PC-9 (cell line): Measurements from ENCODE around the gene NELL2. TPM values are rescaled to one million over a fixed set of nuclear protein-coding genes. Genes with fewer than 3 reads are reported as not detected.
"Not testable (repeated sequence)": the region's sequence is repeated elsewhere in the genome, so short reads cannot be mapped to it uniquely, and the experiment has no call there.

ENCODE experiments used
- BruUV-seq: library from RNA; stranded (reverse); fragments of 400-500 nt; replicated peaks from 2 replicates; lab custom pipeline; 2021; lab: Mats Ljungman, UMichigan
- CTCF ChIA-PET: fragments of 300-600 bp; sonication (Branson Sonifier 250); formaldehyde crosslinking; loops from one replicate; lab custom pipeline; 2022; ENCODE audit warnings: antibody characterized with exemption; lab: Charles Lee
- POLR2A ChIA-PET: fragments of 300-600 bp; sonication (Branson Sonifier 250); formaldehyde crosslinking; loops from one replicate; lab custom pipeline; 2022; ENCODE audit warnings: antibody characterized with exemption; ENCODE audit not compliant: unreplicated experiment; lab: Charles Lee
- DNase-seq, 2 experiments: peaks; one replicate each; pipeline versions ENCODE4 v3.0.0 to v3.0.0-alpha.2; 2015 to 2022; ENCODE audit warnings: mixed read lengths in 1 of 2
- H2AFZ ChIP-seq: fragments of 200-600 bp; sonication (generic); 2 replicates; pipeline ENCODE4 v1.8.1; 2017; ENCODE audit warnings: antibody characterized with exemption
- H3F3A ChIP-seq: fragments of 200-600 bp; sonication (generic); 2 replicates; pipeline ENCODE4 v1.8.1; 2017; ENCODE audit warnings: antibody characterized with exemption, mild to moderate bottlenecking, low read depth; ENCODE audit not compliant: insufficient read depth
- H3K27ac ChIP-seq: fragments of 200-600 bp; sonication (generic); 2 replicates; pipeline ENCODE4 v1.6.1; 2016; ENCODE audit warnings: mixed run types
- H3K27me3 ChIP-seq: fragments of 200-600 bp; sonication (generic); 2 replicates; pipeline ENCODE4 v1.6.1; 2016; ENCODE audit warnings: low read depth, mixed run types; ENCODE audit not compliant: insufficient read depth
- H3K36me3 ChIP-seq: fragments of 200-600 bp; sonication (generic); 2 replicates; pipeline ENCODE4 v1.6.1; 2016; ENCODE audit warnings: low read depth, mixed run types
- H3K4me1 ChIP-seq: fragments of 200-600 bp; sonication (generic); replicated peaks from 2 replicates; pipeline ENCODE4 v1.6.1; 2016; ENCODE audit warnings: mixed run types; ENCODE audit not compliant: insufficient read depth
- H3K4me2 ChIP-seq: fragments of 200-600 bp; sonication (generic); 2 replicates; pipeline ENCODE4 v1.6.1; 2017; ENCODE audit warnings: mixed run types
- H3K4me3 ChIP-seq: fragments of 200-600 bp; sonication (generic); 2 replicates; pipeline ENCODE4 v1.6.1; 2016; ENCODE audit warnings: mixed run types
- H3K79me2 ChIP-seq: fragments of 200-600 bp; sonication (generic); 2 replicates; pipeline ENCODE4 v1.6.1; 2017; ENCODE audit warnings: low read depth, mixed run types
- H3K9me2 ChIP-seq: fragments of 200-600 bp; sonication (generic); 2 replicates; pipeline ENCODE4 v1.8.1; 2017; ENCODE audit warnings: mild to moderate bottlenecking; ENCODE audit not compliant: insufficient read depth
- H3K9me3 ChIP-seq: fragments of 200-600 bp; sonication (generic); 2 replicates; pipeline ENCODE4 v1.8.1; 2016; ENCODE audit warnings: low read depth; ENCODE audit not compliant: insufficient read depth
- H4K20me1 ChIP-seq: fragments of 200-600 bp; sonication (generic); 2 replicates; pipeline ENCODE4 v1.8.1; 2017; ENCODE audit not compliant: insufficient read depth
- CTCF ChIP-seq: fragments of 200-600 bp; sonication (generic); conservative IDR thresholded peaks from 2 replicates; pipeline ENCODE4 v1.6.1; 2017; ENCODE audit warnings: mixed run types, antibody characterized with exemption, mild to moderate bottlenecking, moderate library complexity
- EZH2 ChIP-seq: fragments of 200-600 bp; sonication (generic); IDR thresholded peaks from 2 replicates; pipeline ENCODE4 v1.8.0; 2017; ENCODE audit warnings: antibody characterized with exemption, low read depth
- intact Hi-C: fragments of 100-400 bp; cut with micrococcal nuclease; formaldehyde crosslinking; loops from one replicate; pipeline ENCODE4 v1.10.0; 2022; ENCODE audit not compliant: unreplicated experiment
- total RNA-seq: library from RNA; stranded (reverse); gene quantifications from 2 replicates; pipeline ENCODE4 v1.2.3, GENCODE V29; 2021

Gene NELL2
- total RNA-seq, 1 experiment from 2014 or later, result 0.61 TPM

- ChIA-PET POLR2A (no interaction called here), CTCF (no interaction called here)
- H3F3A ChIP-seq, result no peaks in the 10 kb centered on the region
- H3K27ac ChIP-seq, result no peak overlapping the region
- no peaks in the 10 kb centered on the region for H3K79me2 ChIP-seq
- no peaks in the 10 kb centered on the region; the same call in 1 of the 2 replicates for H4K20me1 ChIP-seq
- no peak for DNase-seq
- H3K4me2 ChIP-seq, result no peak overlapping the region
- no peaks in the 10 kb centered on the region for H3K9me2 ChIP-seq
- no peaks in the 10 kb centered on the region for H3K36me3 ChIP-seq
- BruUV-seq, result no TSS peak
- no peak overlapping the region for H2AFZ ChIP-seq
- no peaks in the 10 kb centered on the region for H3K27me3 ChIP-seq
- TF ChIP-seq EZH2, result no peak
- no peak for TF ChIP-seq CTCF
- H3K4me3 ChIP-seq, result no peak overlapping the region
- no peaks in the 10 kb centered on the region for H3K4me1 ChIP-seq
- H3K9me3 ChIP-seq, result no peaks in the 10 kb centered on the region
- intact Hi-C loops, result no loop called here
Observed at GRCh38 chr12:44839785-44840184, 36.3 kb downstream of the NELL2 start.

- Histone ChIP-seq H3F3A (no peaks in the 10 kb centered on the region), H3K4me3 (no peak overlapping the region), H3K9me3 (no peaks in the 10 kb centered on the region), H2AFZ (no peak overlapping the region), H3K36me3 (no peaks in the 10 kb centered on the region), H3K79me2 (no peaks in the 10 kb centered on the region), H4K20me1 (no peaks in the 10 kb centered on the region), H3K4me2 (no peak overlapping the region), H3K9me2 (no peaks in the 10 kb centered on the region), H3K4me1 (no peaks in the 10 kb centered on the region), H3K27me3 (no peaks in the 10 kb centered on the region), H3K27ac (no peak overlapping the region)
- no peak for TF ChIP-seq CTCF
- TF ChIP-seq EZH2, result no peak
- no peak for DNase-seq
- POLR2A ChIA-PET, result no interaction called here
- intact Hi-C loops, result no loop called here
- CTCF ChIA-PET, result no interaction called here
- BruUV-seq, result no TSS peak
Observed at GRCh38 chr12:44837114-44837755, 38.9 kb downstream of the NELL2 start.

- H3K9me3 ChIP-seq, result no peaks in the 10 kb centered on the region
- BruUV-seq, result no TSS peak
- no peaks in the 10 kb centered on the region for H3K79me2 ChIP-seq
- H3K9me2 ChIP-seq, result no peaks in the 10 kb centered on the region
- no peaks in the 10 kb centered on the region for H3F3A ChIP-seq
- intact Hi-C loops, result no loop called here
- no peaks in the 10 kb centered on the region for H3K27me3 ChIP-seq
- no peak overlapping the region for H2AFZ ChIP-seq
- no peaks in the 10 kb centered on the region for H4K20me1 ChIP-seq
- ChIA-PET CTCF (no interaction called here), POLR2A (no interaction called here)
- TF ChIP-seq EZH2 (no peak), CTCF (no peak)
- DNase-seq, result no peak
- no peaks in the 10 kb centered on the region for H3K4me1 ChIP-seq
- H3K36me3 ChIP-seq, result no peaks in the 10 kb centered on the region
- no peak overlapping the region for H3K4me2 ChIP-seq
- no peak overlapping the region for H3K4me3 ChIP-seq
- H3K27ac ChIP-seq, result no peak overlapping the region
Observed at GRCh38 chr12:44835641-44836379, 40.3 kb downstream of the NELL2 start.

GRCh38 chr12:44834996-44835395 is 41.1 kb downstream of the NELL2 start:
- DNase-seq, H3K27ac ChIP-seq, BruUV-seq, H3K79me2 ChIP-seq, H2AFZ ChIP-seq, H3K9me3 ChIP-seq, POLR2A ChIA-PET, H3K4me2 ChIP-seq, H3K4me3 ChIP-seq, H4K20me1 ChIP-seq, H3K9me2 ChIP-seq, H3K4me1 ChIP-seq, H3F3A ChIP-seq, H3K36me3 ChIP-seq, intact Hi-C loops, H3K27me3 ChIP-seq, CTCF ChIA-PET: not testable (repeated sequence)
